Stimulated activated effector memory CD8-positive, alpha-beta T cell treated with anti-CD3 and anti-CD28 coated beads, Interleukin-12 subunit alpha, Interleukin-12 subunit beta, amount 100 ng/mL, for 72 hours (primary cell): ENCODE data around the gene MREG.
"Not testable (repeated sequence)": the region's sequence is repeated elsewhere in the genome, so short reads cannot be mapped to it uniquely, and the experiment has no call there.

Experiments
- ATAC-seq: fragments of 150-1000 bp; cut with Tn5 transposase; 2 replicates; pipeline ENCODE4 v1.10.0; 2021
- DNase-seq, 2 donors: peaks; one replicate each; pipeline ENCODE4 v3.0.0; 2021 to 2022; ENCODE audit warnings: low spot score in 2 of 2
- H3K27ac Mint-ChIP-seq: one replicate; pipeline ENCODE4 v1.8.0; 2022; ENCODE audit warnings: mild to moderate bottlenecking, mixed read lengths
- H3K36me3 Mint-ChIP-seq: one replicate; pipeline ENCODE4 v1.8.0; 2022; ENCODE audit warnings: mild to moderate bottlenecking, mixed read lengths
- H3K4me1 Mint-ChIP-seq: one replicate; pipeline ENCODE4 v1.8.0; 2022; ENCODE audit warnings: mixed read lengths
- H3K4me3 Mint-ChIP-seq: one replicate; pipeline ENCODE4 v1.8.0; 2022; ENCODE audit warnings: mild to moderate bottlenecking, mixed read lengths
- H3K9me3 Mint-ChIP-seq: one replicate; pipeline ENCODE4 v1.8.0; 2022; ENCODE audit warnings: mixed read lengths

Gene MREG

DNA sequence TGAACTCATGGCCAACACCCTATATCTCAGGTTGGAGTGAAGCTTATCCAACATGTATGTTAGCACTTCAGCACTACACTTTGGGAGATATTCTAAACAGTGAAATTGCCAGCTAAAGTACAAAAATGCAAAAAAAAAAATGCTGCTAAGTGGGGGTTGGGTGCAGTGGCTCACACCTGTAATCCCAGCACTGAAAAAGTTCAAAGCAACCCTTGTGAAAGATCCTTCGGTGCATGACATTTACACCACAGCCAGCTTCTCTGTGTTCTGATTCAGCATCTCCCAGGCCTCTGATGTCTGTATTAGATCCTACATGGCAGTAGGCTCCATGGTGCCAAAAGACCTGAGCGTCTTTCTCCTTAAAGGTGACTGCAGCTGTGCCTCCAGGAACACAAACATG, 4.1 kb downstream of the MREG start:
- not testable (repeated sequence) for DNase-seq, H3K4me3 Mint-ChIP-seq, H3K9me3 Mint-ChIP-seq, H3K27ac Mint-ChIP-seq, H3K36me3 Mint-ChIP-seq, ATAC-seq
- H3K4me1 Mint-ChIP-seq, result peaks cover 44% of the 10 kb centered on the region

DNA sequence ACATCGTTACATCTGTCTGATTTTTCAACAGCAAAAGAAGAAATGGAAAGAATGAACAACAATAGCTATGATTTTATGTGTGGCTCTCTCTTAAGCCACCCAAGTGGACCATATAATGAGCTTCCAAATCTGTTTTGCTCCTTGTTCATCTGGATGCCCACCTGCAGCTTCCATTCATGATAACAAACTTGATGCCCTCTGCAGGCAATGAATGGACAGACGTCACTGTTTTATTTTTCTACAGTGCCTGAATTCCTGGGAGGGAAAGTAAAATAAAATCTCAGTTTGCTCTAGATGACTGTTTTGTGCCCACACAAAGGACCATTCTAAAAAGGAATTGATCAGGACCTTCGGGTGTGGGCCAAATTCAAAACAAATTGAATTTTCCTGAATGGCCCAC, 5.0 kb downstream of the MREG start:
- Mint-ChIP-seq H3K4me3 (no peak overlapping the region), H3K4me1 (peaks cover 53% of the 10 kb centered on the region), H3K36me3 (peaks cover 6% of the 10 kb centered on the region), H3K9me3 (no peaks in the 10 kb centered on the region), H3K27ac (no peak overlapping the region)
- DNase-seq (no peak), ATAC-seq (no peak)

DNA sequence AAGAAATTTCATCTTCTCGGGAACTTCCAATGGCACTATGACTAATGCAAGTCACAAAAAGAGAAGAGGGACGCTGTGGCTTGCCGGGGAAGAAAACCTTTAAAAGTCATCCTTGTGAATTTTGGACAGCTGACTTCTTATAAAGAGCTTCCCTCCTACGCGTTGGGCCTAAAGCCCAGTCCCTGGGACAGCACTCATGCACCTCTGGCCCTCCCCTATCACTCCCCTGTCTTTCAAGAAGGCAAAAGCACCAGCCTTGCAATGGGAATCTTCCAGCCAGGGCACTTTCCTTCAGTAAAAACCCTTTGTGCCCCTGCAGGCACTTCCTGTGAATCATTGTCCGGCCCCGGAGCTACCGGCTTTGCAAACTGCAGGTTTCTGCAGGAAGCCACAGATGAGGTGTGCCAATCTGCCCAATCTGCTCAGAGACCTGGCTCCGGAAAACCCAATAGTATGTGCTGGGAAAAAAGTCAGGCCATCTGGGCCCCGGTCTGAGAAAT, 7.1 kb downstream of the MREG start:
- peak; percentile 29 to 79 for DNase-seq
- peak; percentile 72 for ATAC-seq
- H3K36me3 Mint-ChIP-seq, result peaks cover 4% of the 10 kb centered on the region
- no peaks in the 10 kb centered on the region for H3K9me3 Mint-ChIP-seq
- H3K4me1 Mint-ChIP-seq, result peaks cover 52% of the 10 kb centered on the region
- peak overlapping the region; percentile 65 for H3K4me3 Mint-ChIP-seq
- H3K27ac Mint-ChIP-seq, result peak overlapping the region; percentile 85

DNA sequence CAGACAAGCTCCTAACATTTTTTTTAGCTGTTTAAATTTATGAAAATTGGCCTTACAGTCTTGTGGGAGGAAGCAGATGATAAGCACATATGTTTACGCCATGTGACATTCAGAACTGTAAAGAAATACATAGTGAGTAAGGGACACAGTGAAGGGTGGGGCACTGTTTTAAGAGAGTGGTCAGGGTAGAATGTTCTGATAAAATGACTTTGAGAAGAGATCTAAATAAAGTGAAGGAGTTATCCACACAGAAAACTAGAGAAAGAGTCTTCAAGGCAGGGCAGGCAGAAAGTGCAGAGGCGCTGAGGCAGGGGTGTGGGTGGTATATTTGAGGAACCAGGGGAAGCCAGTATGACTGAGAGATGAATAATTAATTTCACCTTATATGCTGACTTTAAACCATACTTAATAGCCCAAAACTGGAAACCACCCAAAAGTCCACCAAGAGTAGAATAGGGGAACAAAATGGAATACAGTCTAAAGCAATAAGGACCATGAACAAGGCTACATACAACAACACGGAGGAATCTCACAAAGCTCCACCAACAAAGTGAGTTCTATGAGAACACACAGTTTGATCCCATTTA, 8.6 kb downstream of the MREG start:
- peak; percentile 80 for ATAC-seq
- DNase-seq, result no peak
- Mint-ChIP-seq H3K4me3 (peak overlapping the region; percentile 49), H3K27ac (peak overlapping the region; percentile 84), H3K9me3 (no peaks in the 10 kb centered on the region), H3K4me1 (peaks cover 49% of the 10 kb centered on the region), H3K36me3 (no peaks in the 10 kb centered on the region)

DNA sequence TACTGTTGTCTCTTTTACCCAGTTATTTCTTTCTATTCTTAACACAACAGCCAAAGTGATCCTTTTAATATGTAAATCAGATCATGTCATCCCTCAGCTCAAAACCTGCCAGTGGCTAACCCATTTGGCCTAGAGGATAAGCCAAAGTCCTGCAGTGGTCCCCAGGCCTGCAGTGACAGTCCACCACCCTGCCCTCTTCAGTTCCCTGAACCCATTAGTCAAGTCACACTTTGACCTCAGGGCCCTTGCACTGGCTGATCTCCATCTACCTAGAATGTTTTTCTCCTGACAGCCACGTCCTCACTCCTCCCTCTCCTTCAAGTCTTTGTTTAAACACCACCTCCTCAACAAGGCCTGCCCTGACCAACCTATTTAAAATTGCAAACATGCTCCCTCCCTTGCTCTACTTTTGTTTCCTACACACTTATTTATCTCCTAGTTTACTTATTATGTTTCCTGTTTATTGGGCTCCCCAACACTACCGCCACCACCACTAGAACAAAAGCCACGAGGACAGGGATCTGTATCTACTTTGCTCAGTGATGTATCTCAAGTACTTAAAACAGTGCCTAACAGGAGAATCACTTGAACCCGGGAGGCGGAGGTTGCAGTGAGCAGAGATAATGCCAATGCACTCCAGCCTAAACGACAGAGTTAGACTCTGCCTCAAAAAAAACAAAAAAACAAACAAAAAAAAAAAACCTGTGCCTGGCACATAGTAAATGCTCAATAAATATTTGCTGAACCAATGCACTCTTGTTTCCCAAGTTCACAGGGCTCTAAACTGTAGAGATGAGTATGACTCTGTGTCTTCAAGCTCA, 9.3 kb downstream of the MREG start:
- peak overlapping the region; percentile 84 for H3K27ac Mint-ChIP-seq
- ATAC-seq, result no peak
- DNase-seq, result no peak
- no peaks in the 10 kb centered on the region for H3K9me3 Mint-ChIP-seq
- H3K4me1 Mint-ChIP-seq, result peaks cover 47% of the 10 kb centered on the region
- H3K36me3 Mint-ChIP-seq, result no peaks in the 10 kb centered on the region
- H3K4me3 Mint-ChIP-seq, result peak overlapping the region; percentile 49

DNA sequence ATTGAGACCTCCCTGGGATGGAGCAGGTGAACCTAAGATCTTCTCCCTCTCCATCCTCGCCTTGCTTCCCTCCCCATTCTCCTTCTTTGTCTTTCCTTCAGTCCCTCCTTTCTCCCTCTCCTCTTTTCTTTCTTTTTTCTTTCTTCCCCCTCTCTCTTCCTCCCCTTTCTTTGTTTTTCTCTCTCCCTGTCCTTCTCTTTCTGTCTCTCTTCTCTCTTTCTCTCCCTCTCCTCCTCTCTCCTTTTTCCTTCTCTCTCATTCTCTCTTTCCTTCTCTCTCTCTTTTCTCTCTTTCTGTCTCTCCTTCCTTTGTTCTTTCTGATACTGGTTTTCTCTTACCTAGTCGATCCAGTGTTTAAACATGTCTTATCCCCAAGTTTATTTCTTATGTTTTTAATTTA, 10.7 kb downstream of the MREG start:
- Mint-ChIP-seq H3K4me1 (peaks cover 49% of the 10 kb centered on the region), H3K4me3 (peak overlapping the region; percentile 47), H3K36me3 (peaks cover 3% of the 10 kb centered on the region), H3K9me3 (no peaks in the 10 kb centered on the region), H3K27ac (peak overlapping the region; percentile 84)
- ATAC-seq (no peak), DNase-seq (no peak)

DNA sequence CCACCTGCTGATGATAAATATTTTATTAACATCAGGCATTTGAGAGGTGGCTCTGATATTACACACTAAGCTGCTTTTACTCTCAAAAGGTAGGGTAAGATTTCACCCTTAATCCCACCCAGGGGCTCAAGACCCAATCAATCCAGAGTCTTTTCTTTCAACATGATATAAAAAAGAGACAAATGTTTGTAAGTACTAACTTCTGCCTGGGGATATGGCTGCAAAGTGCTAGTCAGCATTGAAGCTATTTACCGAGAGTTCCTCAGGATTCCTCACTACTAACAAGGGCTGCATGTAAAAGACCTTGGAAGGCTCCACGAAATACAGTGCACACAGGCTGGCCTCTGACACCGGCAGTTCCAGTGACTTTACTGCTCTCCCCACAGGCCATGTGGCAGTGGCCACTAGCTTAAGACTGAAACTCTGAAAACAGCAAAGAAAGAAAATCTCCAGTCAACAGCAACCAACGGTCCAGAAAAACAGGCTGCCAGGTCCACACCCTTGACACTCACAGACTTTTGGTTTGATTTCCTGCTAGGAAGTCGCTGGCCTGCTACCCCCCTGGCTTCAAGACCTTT, 11.2 kb downstream of the MREG start:
- Mint-ChIP-seq H3K9me3 (no peaks in the 10 kb centered on the region), H3K36me3 (peaks cover 8% of the 10 kb centered on the region), H3K27ac (peak overlapping the region; percentile 84), H3K4me3 (peak overlapping the region; percentile 47), H3K4me1 (peaks cover 53% of the 10 kb centered on the region)
- ATAC-seq, result no peak
- no peak for DNase-seq

DNA sequence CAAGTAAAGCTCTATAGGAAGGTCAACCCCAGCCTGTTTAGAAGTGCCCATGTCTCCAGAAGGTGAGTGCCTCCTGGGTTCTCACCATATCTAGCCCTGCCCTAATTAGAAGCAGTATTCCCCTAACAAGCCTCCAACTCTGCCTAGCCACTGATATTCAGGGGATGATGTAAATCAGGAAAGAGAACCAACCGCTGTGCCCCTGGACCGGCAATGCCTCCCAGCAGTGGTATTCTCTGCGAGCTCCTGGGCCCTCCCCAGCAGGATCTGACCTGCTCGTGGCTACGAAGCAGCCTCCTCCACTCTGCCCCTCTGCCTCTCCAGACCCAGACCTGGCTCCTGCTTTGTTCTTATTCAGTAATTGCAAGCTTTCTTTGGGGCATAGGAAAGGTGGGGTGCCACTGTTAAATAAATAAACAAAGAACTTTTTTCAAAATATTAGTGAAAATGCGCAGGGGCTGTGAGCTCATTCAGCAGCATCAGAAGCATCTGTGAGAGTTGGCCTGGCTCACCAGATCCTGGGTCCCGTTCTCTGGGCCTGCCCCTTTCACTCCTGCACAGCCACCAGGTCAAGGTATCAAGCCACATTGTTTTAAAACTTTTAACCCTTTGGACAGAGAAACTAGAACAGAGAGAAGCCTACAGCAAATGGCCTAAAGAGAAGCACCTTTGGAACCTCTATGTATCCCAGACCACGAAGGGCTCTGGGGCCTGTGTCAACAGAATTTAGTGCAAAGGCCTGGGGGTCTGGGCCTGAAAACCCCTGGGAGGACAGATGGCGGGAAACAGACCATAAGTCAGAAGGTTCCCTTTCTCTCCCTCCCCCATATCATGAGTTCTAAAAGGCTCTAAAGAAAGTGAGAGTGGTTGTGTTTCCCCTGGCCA, 11.9 kb downstream of the MREG start:
- H3K36me3 Mint-ChIP-seq, result peaks cover 14% of the 10 kb centered on the region
- no peaks in the 10 kb centered on the region for H3K9me3 Mint-ChIP-seq
- no peak for DNase-seq
- ATAC-seq, result peak; percentile 42
- H3K4me3 Mint-ChIP-seq, result no peak overlapping the region
- H3K4me1 Mint-ChIP-seq, result peaks cover 46% of the 10 kb centered on the region
- H3K27ac Mint-ChIP-seq, result no peak overlapping the region

DNA sequence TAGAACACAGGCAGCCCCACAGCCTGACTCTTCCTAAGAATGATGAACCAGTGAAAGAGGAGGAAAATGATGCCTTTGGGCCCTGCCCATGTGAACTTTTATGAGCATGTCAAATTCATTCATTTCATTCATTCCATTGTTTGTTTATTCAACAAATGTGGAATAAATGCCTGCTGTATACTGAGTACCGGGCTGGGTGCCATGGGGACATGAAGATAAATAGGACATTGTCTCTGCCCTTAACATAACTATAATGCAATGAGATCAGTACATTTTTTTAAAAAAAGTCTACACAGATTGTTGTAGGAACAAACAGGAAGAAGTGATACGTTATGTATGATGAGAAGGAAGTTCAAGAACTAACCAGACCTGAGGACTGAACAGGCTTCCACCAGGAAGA, 14.7 kb downstream of the MREG start:
- DNase-seq (no peak), ATAC-seq (no peak)
- Mint-ChIP-seq H3K4me3 (no peak overlapping the region), H3K27ac (no peak overlapping the region), H3K36me3 (peaks cover 24% of the 10 kb centered on the region), H3K9me3 (no peaks in the 10 kb centered on the region), H3K4me1 (peaks cover 22% of the 10 kb centered on the region)

DNA sequence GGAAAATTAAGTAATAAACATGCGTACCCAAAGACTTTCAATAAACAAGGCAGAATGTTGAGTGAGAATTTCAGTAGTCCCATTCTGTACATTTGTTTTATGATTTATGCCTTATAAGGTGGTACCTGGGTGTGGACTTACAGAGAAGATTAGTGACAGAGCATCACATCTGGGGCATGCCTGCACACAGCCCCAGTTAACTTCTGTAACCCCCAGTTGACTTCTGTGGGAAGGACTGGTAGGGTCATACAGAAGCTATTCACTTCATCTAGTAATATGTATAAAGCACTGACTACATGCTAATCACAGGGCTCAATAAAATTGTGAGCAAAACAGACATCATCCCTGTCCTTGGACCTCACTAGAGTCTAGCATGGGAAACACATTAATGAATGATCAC, 16.1 kb downstream of the MREG start:
- no peak for DNase-seq
- no peak overlapping the region for H3K27ac Mint-ChIP-seq
- no peak for ATAC-seq
- peaks cover 29% of the 10 kb centered on the region for H3K36me3 Mint-ChIP-seq
- H3K9me3 Mint-ChIP-seq, result no peaks in the 10 kb centered on the region
- H3K4me1 Mint-ChIP-seq, result peaks cover 16% of the 10 kb centered on the region
- H3K4me3 Mint-ChIP-seq, result no peak overlapping the region

DNA sequence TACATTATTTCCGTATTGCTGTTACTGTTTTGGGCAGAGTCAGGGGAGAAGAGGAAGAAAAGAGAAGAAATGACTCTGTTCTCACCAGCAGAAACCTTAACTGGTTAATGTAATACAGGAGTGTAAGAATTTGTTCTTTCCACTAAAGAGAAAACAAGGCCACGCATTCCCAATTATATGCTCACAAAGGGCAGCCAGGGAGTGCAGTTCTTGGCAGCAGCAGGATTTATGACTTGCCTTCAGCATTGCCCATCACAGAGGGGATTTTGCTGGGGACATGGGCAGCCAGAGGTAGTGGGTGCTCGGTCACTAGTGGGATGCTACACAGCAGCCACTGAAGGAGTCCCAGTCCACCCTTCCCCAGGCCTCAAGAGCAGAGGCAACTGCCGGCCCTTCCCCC, 18.4 kb downstream of the MREG start:
- Mint-ChIP-seq H3K36me3 (peaks cover 30% of the 10 kb centered on the region), H3K27ac (no peak overlapping the region), H3K9me3 (peaks cover 12% of the 10 kb centered on the region), H3K4me1 (peaks cover 25% of the 10 kb centered on the region), H3K4me3 (no peak overlapping the region)
- DNase-seq, result no peak
- ATAC-seq, result no peak

DNA sequence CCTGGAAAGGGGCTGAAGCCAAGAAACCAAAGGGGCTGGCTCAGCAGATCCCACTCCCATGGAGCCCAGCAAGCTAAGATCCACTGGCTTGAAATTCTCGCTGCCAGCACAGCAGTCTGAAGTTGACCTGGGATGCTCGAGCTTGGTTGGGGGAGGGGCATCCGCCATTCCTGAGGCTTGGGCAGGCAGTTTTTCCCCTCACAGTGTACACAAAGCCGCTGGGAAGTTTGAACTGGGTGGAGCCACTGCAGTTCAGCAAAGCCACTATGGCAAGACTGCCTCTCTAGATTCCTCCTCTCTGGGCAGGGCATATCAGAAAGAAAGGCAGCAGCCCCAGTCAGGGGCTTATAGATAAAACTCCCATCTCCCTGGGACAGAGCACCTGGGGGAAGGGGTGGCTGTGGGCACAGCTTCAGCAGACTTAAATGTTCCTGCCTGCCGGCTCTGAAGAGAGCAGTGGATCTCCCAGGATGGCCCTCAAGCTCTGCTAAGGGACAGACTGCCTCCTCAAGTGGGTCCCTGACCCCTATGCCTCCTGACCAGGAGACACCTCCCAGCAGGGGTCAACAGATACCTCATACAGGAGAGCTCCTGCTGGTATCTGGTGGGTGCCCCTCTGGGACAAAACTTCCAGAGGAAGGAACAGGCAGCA, 24.7 kb downstream of the MREG start:
- DNase-seq, result peak in 1 of 2 donors; percentile 25
- H3K4me3 Mint-ChIP-seq, H3K27ac Mint-ChIP-seq, ATAC-seq: not testable (repeated sequence)
- H3K36me3 Mint-ChIP-seq, result peaks cover 25% of the 10 kb centered on the region
- peaks cover 23% of the 10 kb centered on the region for H3K4me1 Mint-ChIP-seq
- H3K9me3 Mint-ChIP-seq, result peaks cover 17% of the 10 kb centered on the region

DNA sequence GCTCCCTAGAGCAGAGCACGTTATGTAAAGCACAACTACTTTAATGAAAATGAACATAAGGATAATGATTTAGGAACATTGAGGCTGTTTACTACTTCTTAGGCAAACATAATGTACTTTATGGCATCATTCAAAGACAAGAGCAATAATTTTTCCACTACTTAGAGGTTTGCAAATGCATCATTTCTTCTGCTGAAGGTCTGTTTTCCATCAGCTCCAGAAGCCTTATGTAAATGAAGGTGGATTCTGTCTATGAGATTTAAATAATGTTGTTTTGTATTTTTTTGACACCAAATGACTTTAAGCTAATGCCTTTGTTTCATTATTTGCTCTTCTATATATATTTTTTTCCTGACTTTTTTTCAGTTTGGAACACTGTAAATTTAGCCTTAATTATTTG, 28.1 kb downstream of the MREG start:
- no peak overlapping the region for H3K27ac Mint-ChIP-seq
- H3K4me1 Mint-ChIP-seq, result peaks cover 29% of the 10 kb centered on the region
- peaks cover 6% of the 10 kb centered on the region for H3K9me3 Mint-ChIP-seq
- ATAC-seq, result no peak
- peaks cover 18% of the 10 kb centered on the region for H3K36me3 Mint-ChIP-seq
- no peak for DNase-seq
- H3K4me3 Mint-ChIP-seq, result no peak overlapping the region

DNA sequence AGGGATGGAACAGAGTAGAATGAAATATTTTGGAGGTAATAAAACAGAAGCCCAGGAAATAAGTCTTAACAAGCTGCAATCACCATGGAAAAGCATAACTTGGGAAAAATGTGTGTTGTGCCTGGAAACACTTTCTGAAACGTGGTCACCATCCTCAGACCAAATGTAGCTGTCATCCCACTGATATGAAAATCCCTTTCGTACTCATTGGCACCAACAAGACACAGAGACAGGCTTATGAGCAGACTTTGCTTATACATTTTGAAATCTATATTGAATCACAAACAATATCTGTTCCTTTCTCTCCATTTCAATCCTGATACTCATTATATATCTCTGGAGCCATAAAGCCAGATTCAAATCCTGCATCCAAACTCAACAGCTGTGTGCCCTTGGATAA, 28.7 kb downstream of the MREG start:
- Mint-ChIP-seq H3K4me1 (peaks cover 35% of the 10 kb centered on the region), H3K27ac (no peak overlapping the region), H3K9me3 (peaks cover 3% of the 10 kb centered on the region), H3K36me3 (peaks cover 18% of the 10 kb centered on the region), H3K4me3 (no peak overlapping the region)
- ATAC-seq (no peak), DNase-seq (no peak)
